HG02943 (cell line): ENCODE results near the gene DDX4.

Experiments used
- ATAC-seq: cut with Tn5 transposase; IDR thresholded peaks from one replicate; pipeline ENCODE4 v1.9.1; 2021; ENCODE audit warnings: mild to moderate bottlenecking, low read depth, moderate library complexity; ENCODE audit not compliant: unreplicated experiment

DDX4 gene

GRCh38 chr5:55817030-55817429, 79.2 kb downstream of the DDX4 start:
- ATAC-seq: no peak

GRCh38 chr5:55820488-55820887, 82.6 kb downstream of the DDX4 start:
- ATAC-seq: no peak

GRCh38 chr5:55821731-55822512, 84.1 kb downstream of the DDX4 start:
- ATAC-seq: no peak

GRCh38 chr5:55823151-55823796, 85.4 kb downstream of the DDX4 start:
- no peak for ATAC-seq

GRCh38 chr5:55829956-55830355, 92.1 kb downstream of the DDX4 start:
- ATAC-seq: no peak

GRCh38 chr5:55832446-55832845, 94.6 kb downstream of the DDX4 start:
- ATAC-seq: no peak

- no peak for ATAC-seq
Measured at GRCh38 chr5:55836191-55836590, 98.3 kb downstream of the DDX4 start.

- ATAC-seq: no peak
Measured at GRCh38 chr5:55841976-55842375, 104.1 kb downstream of the DDX4 start.

GRCh38 chr5:55847837-55848236, 110.0 kb downstream of the DDX4 start:
- no peak for ATAC-seq

GRCh38 chr5:55848783-55849182, 110.9 kb downstream of the DDX4 start:
- no peak for ATAC-seq

- ATAC-seq: no peak
Measured at GRCh38 chr5:55850839-55851674, 113.2 kb downstream of the DDX4 start, which contains the start of gene IL31RA. Gene IL31RA (plus strand): TSS chr5:55851357. CDS start chr5:55851571, 214 bp downstream.

- ATAC-seq: no peak
Measured at GRCh38 chr5:55851675-55851979, 113.8 kb downstream of the DDX4 start.

- ATAC-seq: no peak
Measured at GRCh38 chr5:55852503-55852902, 114.6 kb downstream of the DDX4 start.

GRCh38 chr5:55853041-55853670, 115.3 kb downstream of the DDX4 start:
- no peak for ATAC-seq

- no peak for ATAC-seq
Measured at GRCh38 chr5:55853818-55854217, 116.0 kb downstream of the DDX4 start.

- ATAC-seq: no peak
Measured at GRCh38 chr5:55855509-55855908, 117.6 kb downstream of the DDX4 start.

- ATAC-seq: no peak
Measured at GRCh38 chr5:55856516-55857246, 118.8 kb downstream of the DDX4 start.

GRCh38 chr5:55857247-55857640, 119.4 kb downstream of the DDX4 start:
- ATAC-seq: no peak

GRCh38 chr5:55858104-55858503, 120.2 kb downstream of the DDX4 start:
- ATAC-seq: no peak

GRCh38 chr5:55860288-55860687, 122.4 kb downstream of the DDX4 start:
- no peak for ATAC-seq
